ENCODE measurements around the gene ASH1L.
A peak's percentile ranks its signal among the peaks of the same experiment; 100 is the strongest.

The ASH1L gene

GRCh38 chr1:155322571-155322952 lies 240.0 kb downstream of the ASH1L start:
- TF ChIP-seq MYC (IDR thresholded peaks at IDR 0.05; ENCODE audit: low read depth, low read length) (no peak), CTCF (IDR thresholded peaks at IDR 0.05; ENCODE audit: low read depth, low read length) (no peak), POLR2A (IDR thresholded peaks at IDR 0.05; ENCODE audit: extremely low read depth, insufficient read length) (no peak), MAX (IDR thresholded peaks at IDR 0.05; ENCODE audit: low read depth, low read length) (no peak)

GRCh38 chr1:155321639-155322503 lies 240.7 kb downstream of the ASH1L start:
- H3K4me3 ChIP-seq (ENCODE audit: low read depth, low read length): no peak overlapping the region
- TF ChIP-seq CTCF (IDR thresholded peaks at IDR 0.05; ENCODE audit: low read depth, low read length) (no peak), MYC (IDR thresholded peaks at IDR 0.05; ENCODE audit: low read depth, low read length) (no peak), MAX (IDR thresholded peaks at IDR 0.05; ENCODE audit: low read depth, low read length) (no peak), POLR2A (IDR thresholded peaks at IDR 0.05; ENCODE audit: extremely low read depth, insufficient read length) (no peak)
- no peak for DNase-seq (ENCODE audit: low read depth)

More at GRCh38 chr1:155322571-155322952, 240.0 kb downstream of the ASH1L start:
- peak overlapping the region; percentile 25 for H3K4me3 ChIP-seq (ENCODE audit: low read depth, low read length)
- DNase-seq (ENCODE audit: low read depth): peak; percentile 41

- no peak for TF ChIP-seq MYC (IDR thresholded peaks at IDR 0.05; ENCODE audit: low read depth, low read length)
- H3K4me3 ChIP-seq (ENCODE audit: low read depth, low read length): no peak within 1 kb of the TSS
- DNase-seq (ENCODE audit: low read depth): peak; percentile 15
Measured at GRCh38 chr1:155320661-155321617, 241.7 kb downstream of the ASH1L start, which contains the start of gene RUSC1. Gene RUSC1, plus strand, starts transcription at chr1:155320894. Its CDS starts 880 bp downstream, at chr1:155321774.

GRCh38 chr1:155320252-155320651 lies 242.4 kb downstream of the ASH1L start:
- no peak for DNase-seq (ENCODE audit: low read depth)
- no peak overlapping the region for H3K4me3 ChIP-seq (ENCODE audit: low read depth, low read length)
- TF ChIP-seq CTCF (IDR thresholded peaks at IDR 0.05; ENCODE audit: low read depth, low read length) (no peak), MYC (IDR thresholded peaks at IDR 0.05; ENCODE audit: low read depth, low read length) (no peak), POLR2A (IDR thresholded peaks at IDR 0.05; ENCODE audit: extremely low read depth, insufficient read length) (no peak), MAX (IDR thresholded peaks at IDR 0.05; ENCODE audit: low read depth, low read length) (no peak)

GRCh38 chr1:155319536-155319935 lies 243.1 kb downstream of the ASH1L start:
- TF ChIP-seq POLR2A (IDR thresholded peaks at IDR 0.05; ENCODE audit: extremely low read depth, insufficient read length): no peak
- TF ChIP-seq CTCF (IDR thresholded peaks at IDR 0.05; ENCODE audit: low read depth, low read length): no peak
- TF ChIP-seq MAX (IDR thresholded peaks at IDR 0.05; ENCODE audit: low read depth, low read length): no peak
- TF ChIP-seq MYC (IDR thresholded peaks at IDR 0.05; ENCODE audit: low read depth, low read length): no peak
- no peak for DNase-seq (ENCODE audit: low read depth)

GRCh38 chr1:155318082-155318481 lies 244.5 kb downstream of the ASH1L start:
- TF ChIP-seq CTCF (IDR thresholded peaks at IDR 0.05; ENCODE audit: low read depth, low read length) (no peak), MYC (IDR thresholded peaks at IDR 0.05; ENCODE audit: low read depth, low read length) (no peak), MAX (IDR thresholded peaks at IDR 0.05; ENCODE audit: low read depth, low read length) (no peak), POLR2A (IDR thresholded peaks at IDR 0.05; ENCODE audit: extremely low read depth, insufficient read length) (no peak)
- H3K4me3 ChIP-seq (ENCODE audit: low read depth, low read length): no peak overlapping the region
- DNase-seq (ENCODE audit: low read depth): no peak

More at GRCh38 chr1:155319536-155319935, 243.1 kb downstream of the ASH1L start:
- H3K4me3 ChIP-seq (ENCODE audit: low read depth, low read length): no peak overlapping the region
